ENCODE data around the gene PRPF6. TPM values are rescaled to one million over a fixed set of nuclear protein-coding genes. Genes with fewer than 3 reads are reported as not detected.

PRPF6 gene
- polyA plus RNA-seq, 4 donors, result 35.3 to 61.2 (median 48.1) TPM

- H3K4me3 ChIP-seq (ENCODE audit: low read depth in 1 of 3, low read length in 3 of 3), result no peak overlapping the region
- DNase-seq (no peak), FAIRE-seq (no peak)
- peaks cover 0 to 32% of the 10 kb centered on the region in 2 donors for H3K9me3 ChIP-seq (ENCODE audit: control insufficient read depth in 2 of 2, insufficient read depth in 1 of 2, low read depth in 1 of 2, low read length in 1 of 2)
- H3K4me1 ChIP-seq (ENCODE audit: control insufficient read depth in 3 of 3, insufficient read depth in 2 of 3, low read depth in 1 of 3, low read length in 2 of 3), result peaks cover 0 to 5% (median 0%) of the 10 kb centered on the region in 3 donors
- 95 to 97% (median 96%) methylated on average over 51 to 61 of the region's 61 CpGs for WGBS, 3 donors
- H3K27me3 ChIP-seq (ENCODE audit: control insufficient read depth in 3 of 3, insufficient read depth in 3 of 3, low read length in 3 of 3), result no peaks in the 10 kb centered on the region
- peaks cover 0 to 72% (median 0%) of the 10 kb centered on the region in 3 donors for H3K36me3 ChIP-seq (ENCODE audit: control insufficient read depth in 3 of 3, insufficient read depth in 2 of 3, low read depth in 1 of 3, low read length in 3 of 3)
- H3K27ac ChIP-seq (ENCODE audit: low read depth in 1 of 3, low read length in 2 of 3), result no peak overlapping the region
These were observed 18.2 kb upstream of the PRPF6 start for GRCh38 chr20:63962426-63963347.

- FAIRE-seq (no peak), DNase-seq (no peak)
- H3K27me3 ChIP-seq (ENCODE audit: control insufficient read depth in 3 of 3, insufficient read depth in 3 of 3, low read length in 3 of 3), result no peaks in the 10 kb centered on the region
- no peaks in the 10 kb centered on the region for H3K4me1 ChIP-seq (ENCODE audit: control insufficient read depth in 3 of 3, insufficient read depth in 2 of 3, low read depth in 1 of 3, low read length in 2 of 3)
- peaks cover 0 to 76% (median 0%) of the 10 kb centered on the region in 3 donors for H3K36me3 ChIP-seq (ENCODE audit: control insufficient read depth in 3 of 3, insufficient read depth in 2 of 3, low read depth in 1 of 3, low read length in 3 of 3)
- no peak overlapping the region for H3K27ac ChIP-seq (ENCODE audit: low read depth in 1 of 3, low read length in 2 of 3)
- 89 to 96% (median 91%) methylated on average over 25 to 27 of the region's 27 CpGs for WGBS, 3 donors
- H3K4me3 ChIP-seq (ENCODE audit: low read depth in 1 of 3, low read length in 3 of 3), result no peak overlapping the region
- peaks cover 0 to 38% of the 10 kb centered on the region in 2 donors for H3K9me3 ChIP-seq (ENCODE audit: control insufficient read depth in 2 of 2, insufficient read depth in 1 of 2, low read depth in 1 of 2, low read length in 1 of 2)
These were observed 17.6 kb upstream of the PRPF6 start for GRCh38 chr20:63963348-63963741.

DNA sequence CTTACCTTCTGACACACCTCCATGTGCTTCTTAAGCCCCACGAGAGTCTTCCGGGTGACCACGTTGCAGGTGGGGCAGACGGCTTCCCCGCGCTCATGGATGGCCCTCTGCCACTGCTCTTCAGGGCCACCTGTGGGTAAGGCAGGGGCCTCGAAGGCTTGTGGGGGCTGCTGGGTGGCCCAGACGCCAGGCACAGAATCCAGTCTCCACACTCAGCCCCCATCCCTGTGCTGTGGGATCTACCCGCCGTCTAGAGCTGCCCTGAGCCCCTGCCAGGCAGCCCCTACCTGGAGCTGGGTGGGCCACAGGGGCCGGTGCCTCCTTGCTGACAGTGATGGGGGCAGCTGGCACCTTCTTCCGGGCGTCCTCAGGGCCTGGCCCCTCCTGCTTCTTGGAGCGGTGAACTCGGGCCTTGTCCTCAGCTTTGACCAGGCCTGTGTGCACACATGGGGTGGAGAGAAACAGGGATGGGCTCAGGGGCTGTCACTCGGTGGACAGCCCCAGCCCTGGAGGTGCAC, 17.1 kb upstream of the PRPF6 start:
- Histone ChIP-seq H3K27ac (ENCODE audit: low read depth in 1 of 3, low read length in 2 of 3) (no peak overlapping the region), H3K9me3 (ENCODE audit: control insufficient read depth in 2 of 2, insufficient read depth in 1 of 2, low read depth in 1 of 2, low read length in 1 of 2) (peaks cover 0 to 41% of the 10 kb centered on the region in 2 donors), H3K27me3 (ENCODE audit: control insufficient read depth in 3 of 3, insufficient read depth in 3 of 3, low read length in 3 of 3) (no peaks in the 10 kb centered on the region), H3K4me3 (ENCODE audit: low read depth in 1 of 3, low read length in 3 of 3) (no peak overlapping the region), H3K4me1 (ENCODE audit: control insufficient read depth in 3 of 3, insufficient read depth in 2 of 3, low read depth in 1 of 3, low read length in 2 of 3) (peaks cover 0 to 4% (median 3%) of the 10 kb centered on the region in 3 donors), H3K36me3 (ENCODE audit: control insufficient read depth in 3 of 3, insufficient read depth in 2 of 3, low read depth in 1 of 3, low read length in 3 of 3) (peaks cover 0 to 71% (median 0%) of the 10 kb centered on the region in 3 donors)
- DNase-seq (no peak), FAIRE-seq (no peak)
- WGBS, 3 donors, result 91 to 97% (median 93%) methylated on average over 16 of the region's 16 CpGs

DNA sequence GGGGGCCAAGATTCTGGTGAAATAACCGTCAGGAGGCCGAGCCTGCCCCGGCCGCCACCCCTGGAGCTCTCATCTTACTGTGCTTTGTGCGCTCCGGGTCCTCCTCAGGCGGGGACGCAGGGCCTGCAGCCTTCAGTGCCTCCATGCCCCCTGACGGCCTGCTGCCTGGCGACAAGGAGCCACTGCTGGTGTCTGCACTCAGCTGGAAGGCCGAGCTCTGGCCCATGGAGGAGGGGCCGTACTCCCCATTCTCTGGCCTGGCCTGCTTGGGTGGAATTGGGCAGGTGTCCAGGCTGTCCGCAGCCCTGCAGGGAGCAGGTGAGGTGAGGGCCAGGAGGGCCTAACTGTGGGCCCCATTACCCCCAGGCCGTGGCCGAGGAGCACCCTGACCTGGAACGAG, 16.5 kb upstream of the PRPF6 start:
- H3K27me3 ChIP-seq (ENCODE audit: control insufficient read depth in 3 of 3, insufficient read depth in 3 of 3, low read length in 3 of 3), result no peaks in the 10 kb centered on the region
- peaks cover 0 to 8% (median 6%) of the 10 kb centered on the region in 3 donors for H3K4me1 ChIP-seq (ENCODE audit: control insufficient read depth in 3 of 3, insufficient read depth in 2 of 3, low read depth in 1 of 3, low read length in 2 of 3)
- no peak overlapping the region for H3K27ac ChIP-seq (ENCODE audit: low read depth in 1 of 3, low read length in 2 of 3)
- 95 to 98% (median 96%) methylated on average over 16 of the region's 16 CpGs for WGBS, 3 donors
- no peak overlapping the region for H3K4me3 ChIP-seq (ENCODE audit: low read depth in 1 of 3, low read length in 3 of 3)
- H3K36me3 ChIP-seq (ENCODE audit: control insufficient read depth in 3 of 3, insufficient read depth in 2 of 3, low read depth in 1 of 3, low read length in 3 of 3), result peaks cover 0 to 65% (median 0%) of the 10 kb centered on the region in 3 donors
- no peak for FAIRE-seq
- peaks cover 0 to 41% of the 10 kb centered on the region in 2 donors for H3K9me3 ChIP-seq (ENCODE audit: control insufficient read depth in 2 of 2, insufficient read depth in 1 of 2, low read depth in 1 of 2, low read length in 1 of 2)
- DNase-seq, result no peak

DNA sequence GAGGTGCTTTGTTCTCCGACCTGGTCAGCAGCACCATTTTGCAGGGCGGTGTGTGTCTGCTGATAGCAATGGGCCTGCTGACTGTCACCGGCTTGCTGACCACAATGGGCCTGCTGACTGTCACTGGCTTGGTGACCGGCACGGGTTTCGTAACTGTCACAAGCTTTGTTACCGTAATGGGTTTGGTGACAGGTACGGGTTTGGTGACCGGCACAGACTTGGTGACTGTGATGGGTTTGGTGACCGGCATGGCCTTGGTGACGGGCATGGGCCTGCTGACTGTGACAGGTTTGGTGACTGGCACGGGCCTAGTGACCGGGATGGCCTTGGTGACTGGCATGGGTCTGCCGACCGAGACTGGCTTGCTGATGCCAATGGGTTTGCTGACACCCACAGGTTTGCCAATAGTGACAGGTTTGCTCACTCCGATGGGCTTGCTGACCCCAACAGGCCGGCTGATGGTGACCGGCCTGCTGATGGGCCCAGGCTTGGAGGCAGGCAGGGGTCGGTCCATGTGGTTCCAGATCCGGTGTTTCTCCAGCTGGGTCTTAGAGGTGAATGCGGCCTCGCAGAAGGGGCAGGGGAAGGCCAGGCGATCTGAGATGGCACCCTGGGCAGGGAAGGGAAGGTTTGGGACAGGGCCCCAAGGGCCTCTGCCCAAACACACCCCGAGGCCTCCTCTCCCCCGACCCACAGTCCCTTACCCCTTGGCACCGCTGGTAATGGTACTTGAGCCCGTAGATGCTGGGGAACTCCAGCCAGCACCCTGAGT, 14.6 kb upstream of the PRPF6 start:
- H3K4me3 ChIP-seq (ENCODE audit: low read depth in 1 of 3, low read length in 3 of 3), result no peak overlapping the region

GRCh38 chr20:63966944-63967322, 14.0 kb upstream of the PRPF6 start:
- Histone ChIP-seq H3K27ac (ENCODE audit: low read depth in 1 of 3, low read length in 2 of 3) (no peak overlapping the region), H3K36me3 (ENCODE audit: control insufficient read depth in 3 of 3, insufficient read depth in 2 of 3, low read depth in 1 of 3, low read length in 3 of 3) (peaks cover 0 to 50% (median 0%) of the 10 kb centered on the region in 3 donors), H3K4me3 (ENCODE audit: low read depth in 1 of 3, low read length in 3 of 3) (no peak overlapping the region), H3K4me1 (ENCODE audit: control insufficient read depth in 3 of 3, insufficient read depth in 2 of 3, low read depth in 1 of 3, low read length in 2 of 3) (peaks cover 0 to 12% (median 6%) of the 10 kb centered on the region in 3 donors), H3K27me3 (ENCODE audit: control insufficient read depth in 3 of 3, insufficient read depth in 3 of 3, low read length in 3 of 3) (peaks cover 0 to 7% (median 0%) of the 10 kb centered on the region in 3 donors), H3K9me3 (ENCODE audit: control insufficient read depth in 2 of 2, insufficient read depth in 1 of 2, low read depth in 1 of 2, low read length in 1 of 2) (peaks cover 0 to 41% of the 10 kb centered on the region in 2 donors)
- DNase-seq (no peak), FAIRE-seq (no peak)
- WGBS, 3 donors, result 88 to 97% (median 92%) methylated on average over 12 to 13 of the region's 13 CpGs

More for the DNA sequence above, 14.6 kb upstream of the PRPF6 start:
- H3K27ac ChIP-seq (ENCODE audit: low read depth in 1 of 3, low read length in 2 of 3), result no peak overlapping the region
- DNase-seq (no peak), FAIRE-seq (no peak)
- WGBS, 3 donors, result 95 to 96% (median 96%) methylated on average over 27 of the region's 27 CpGs
- peaks cover 0 to 7% (median 0%) of the 10 kb centered on the region in 3 donors for H3K27me3 ChIP-seq (ENCODE audit: control insufficient read depth in 3 of 3, insufficient read depth in 3 of 3, low read length in 3 of 3)
- peaks cover 0 to 41% of the 10 kb centered on the region in 2 donors for H3K9me3 ChIP-seq (ENCODE audit: control insufficient read depth in 2 of 2, insufficient read depth in 1 of 2, low read depth in 1 of 2, low read length in 1 of 2)
- H3K36me3 ChIP-seq (ENCODE audit: control insufficient read depth in 3 of 3, insufficient read depth in 2 of 3, low read depth in 1 of 3, low read length in 3 of 3), result peaks cover 0 to 56% (median 0%) of the 10 kb centered on the region in 3 donors
- H3K4me1 ChIP-seq (ENCODE audit: control insufficient read depth in 3 of 3, insufficient read depth in 2 of 3, low read depth in 1 of 3, low read length in 2 of 3), result peaks cover 0 to 12% (median 6%) of the 10 kb centered on the region in 3 donors

DNA sequence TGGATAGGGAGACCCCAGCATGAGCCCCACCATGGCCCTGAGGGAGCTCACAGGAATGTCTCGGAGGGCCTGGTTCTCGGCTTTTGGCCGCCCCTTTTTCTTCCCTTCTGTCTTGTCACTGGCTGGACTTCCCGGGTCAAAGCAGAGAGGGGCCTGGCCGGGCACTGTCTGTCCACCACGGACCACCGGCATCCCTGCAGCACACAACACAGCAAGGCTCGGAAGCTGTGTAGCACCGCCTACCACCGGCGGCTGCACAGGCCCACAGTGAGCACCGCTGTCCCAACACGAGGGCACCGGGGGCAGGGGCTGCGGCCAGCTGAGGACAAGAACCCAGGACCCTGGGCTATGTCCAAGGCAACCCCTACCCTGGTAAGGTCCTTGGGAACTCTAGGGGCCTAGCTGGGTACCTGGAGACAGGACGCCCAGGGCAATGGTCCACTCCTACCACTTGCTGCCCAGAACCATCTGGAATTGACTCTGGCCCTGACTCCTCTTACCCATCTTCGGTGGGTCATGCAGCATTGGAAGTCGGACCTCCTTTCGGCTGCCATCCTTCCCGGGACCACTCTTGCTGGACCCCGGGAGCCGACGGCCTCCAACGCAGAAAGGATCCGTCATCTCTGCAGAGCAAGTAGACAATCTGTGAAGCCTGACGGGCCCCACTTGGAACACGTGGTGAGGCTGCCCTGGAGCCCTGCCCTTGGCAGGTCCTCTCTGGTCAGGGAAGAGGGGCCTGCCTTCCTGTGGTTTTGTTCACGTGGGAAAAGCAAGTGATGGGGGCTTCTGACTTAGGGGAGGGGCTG, 13.4 kb upstream of the PRPF6 start:
- DNase-seq, result no peak
- H3K4me1 ChIP-seq (ENCODE audit: control insufficient read depth in 3 of 3, insufficient read depth in 2 of 3, low read depth in 1 of 3, low read length in 2 of 3), result peaks cover 0 to 12% (median 6%) of the 10 kb centered on the region in 3 donors
- no peak overlapping the region for H3K27ac ChIP-seq (ENCODE audit: low read depth in 1 of 3, low read length in 2 of 3)
- no peak for FAIRE-seq
- peaks cover 0 to 41% of the 10 kb centered on the region in 2 donors for H3K9me3 ChIP-seq (ENCODE audit: control insufficient read depth in 2 of 2, insufficient read depth in 1 of 2, low read depth in 1 of 2, low read length in 1 of 2)
- 91 to 95% (median 95%) methylated on average over 25 to 28 of the region's 28 CpGs for WGBS, 3 donors
- no peak overlapping the region for H3K4me3 ChIP-seq (ENCODE audit: low read depth in 1 of 3, low read length in 3 of 3)
- peaks cover 0 to 7% (median 0%) of the 10 kb centered on the region in 3 donors for H3K27me3 ChIP-seq (ENCODE audit: control insufficient read depth in 3 of 3, insufficient read depth in 3 of 3, low read length in 3 of 3)
- peaks cover 0 to 44% (median 0%) of the 10 kb centered on the region in 3 donors for H3K36me3 ChIP-seq (ENCODE audit: control insufficient read depth in 3 of 3, insufficient read depth in 2 of 3, low read depth in 1 of 3, low read length in 3 of 3)
